ENCODE measurements around the gene COPS7A.

- TF ChIP-seq CTCF (IDR thresholded peaks at IDR 0.05; ENCODE audit: borderline replicate concordance, extremely low read depth, low read length, poor library complexity, severe bottlenecking) (no peak), EZH2 (IDR thresholded peaks at IDR 0.05; ENCODE audit: borderline replicate concordance, low read depth, low read length, severe bottlenecking) (no peak)
Measured at GRCh38 chr12:6688543-6688998, 35.3 kb upstream of the COPS7A start.

All from DND-41 (cell line).